Endothelial cell of umbilical vein (primary cell): ENCODE data around the gene IQCB1.

ENCODE experiments used
- CTCF ChIP-seq, 2 donors: IDR thresholded peaks; 1 replicate in 1 of 2; 2 replicates in 1 of 2; pipeline ENCODE4 v1.5.1; 2011; ENCODE audit warnings: low read length in 2 of 2, mild to moderate bottlenecking in 2 of 2, moderate library complexity in 2 of 2, control low read depth in 1 of 2, inconsistent platforms in 1 of 2, low read depth in 1 of 2; ENCODE audit not compliant: insufficient read depth in 1 of 2; ENCODE audit errors: extremely low read depth in 1 of 2
- MAX ChIP-seq: IDR thresholded peaks from 2 replicates; pipeline ENCODE4 v1.6.1; 2011; ENCODE audit not compliant: insufficient read depth, insufficient read length

GRCh38 chr3:121768452-121768851, 66.4 kb downstream of the IQCB1 start:
- TF ChIP-seq MAX (no peak), CTCF (IDR thresholded peaks at IDR 0.05; ENCODE audit: extremely low read depth in 1 of 2, insufficient read depth in 1 of 2, low read depth in 1 of 2, low read length in 2 of 2) (no peak)
